NK-92 treated with Interleukin-12 subunit alpha and Interleukin-12 subunit beta, amount 100 ng/mL, for 24 hours (cell line): Measurements from ENCODE around the gene MAML2.

Source experiments
- DNase-seq: peaks from one replicate; lab custom pipeline; 2025; lab: John Stamatoyannopoulos, UW

MAML2 gene

DNA sequence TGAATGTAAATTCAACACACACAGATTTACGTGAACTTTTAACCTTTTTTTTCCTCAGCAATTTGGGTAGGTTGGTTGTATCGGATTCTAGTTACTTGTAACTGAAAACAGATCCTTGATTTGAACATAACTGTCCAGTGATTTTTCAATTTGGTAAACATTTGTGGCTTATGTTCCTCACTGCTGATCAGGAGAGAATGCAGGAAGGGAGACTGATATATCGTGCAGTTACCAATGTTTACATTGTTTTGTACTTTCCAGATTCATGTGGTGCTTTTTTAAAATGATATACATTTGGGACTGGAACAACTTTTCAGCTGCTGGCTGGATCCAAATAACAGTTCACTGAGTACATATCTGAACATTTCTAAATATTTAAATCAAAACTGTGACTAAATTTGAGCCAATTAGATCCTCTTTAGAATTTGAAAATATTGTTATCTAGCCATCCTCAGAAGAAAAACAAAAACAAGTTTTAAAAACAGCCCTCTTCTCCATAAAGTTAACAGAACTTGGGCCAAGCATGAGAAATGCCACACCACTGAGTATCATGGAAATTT lies 334.8 kb downstream of the MAML2 start:
- no peak for DNase-seq

DNA sequence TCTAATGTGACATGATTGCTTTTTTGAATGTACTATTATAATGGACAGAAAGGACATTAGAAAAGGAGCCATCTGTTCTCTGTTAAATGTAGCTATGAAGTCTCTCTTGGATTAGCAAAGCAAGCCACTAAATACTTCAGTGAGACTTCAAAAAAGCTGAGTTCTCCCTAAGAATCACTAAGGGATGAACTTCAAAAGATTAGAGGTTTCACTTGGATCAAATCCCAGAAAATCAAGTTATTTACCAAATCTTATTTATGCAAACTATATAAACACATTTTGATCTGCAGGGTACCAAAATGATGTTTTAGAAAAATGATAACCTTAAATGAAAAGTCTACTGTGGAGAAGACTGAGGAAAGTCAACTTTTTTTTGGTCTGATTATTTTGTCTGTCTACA lies 337.0 kb downstream of the MAML2 start:
- DNase-seq: no peak

DNA sequence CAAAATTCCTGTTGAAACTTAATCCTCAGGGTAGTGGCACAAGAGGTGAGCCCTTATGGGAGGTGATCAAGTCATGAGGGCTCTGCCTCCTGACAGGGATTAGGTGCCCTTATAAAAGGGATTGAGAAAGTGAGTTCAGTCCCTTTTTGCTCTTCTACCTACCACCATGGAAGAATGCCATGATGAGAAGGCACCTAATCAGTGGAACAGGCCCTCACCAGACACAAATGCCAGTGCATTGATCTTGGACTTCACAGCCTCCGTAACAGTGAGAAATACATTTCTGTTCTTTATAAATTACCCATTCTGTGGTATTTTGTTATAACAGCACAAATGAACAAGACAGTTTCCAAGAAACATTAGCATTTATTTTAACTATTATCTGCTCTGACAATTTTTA lies 338.1 kb downstream of the MAML2 start:
- no peak for DNase-seq

GRCh38 chr11:96002754-96003290 lies 340.2 kb downstream of the MAML2 start:
- no peak for DNase-seq

DNA sequence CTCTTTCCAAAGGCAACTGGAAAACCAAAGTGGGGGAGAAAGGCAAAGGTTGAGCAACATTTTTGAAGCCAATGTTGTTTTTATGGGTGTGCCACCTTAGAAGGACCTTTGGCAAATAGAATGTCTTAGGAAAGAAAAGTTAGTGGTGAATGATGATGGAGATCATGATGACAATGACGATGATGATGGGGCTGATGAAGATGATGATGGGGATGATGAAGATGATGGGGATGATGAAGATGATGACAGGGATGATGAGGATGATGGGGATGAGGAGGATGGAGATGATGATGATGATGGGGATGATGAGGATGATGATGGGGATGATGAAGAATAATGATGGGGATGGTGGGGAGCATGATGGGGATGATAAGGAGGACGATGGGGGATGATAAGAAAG lies 340.7 kb downstream of the MAML2 start:
- no peak for DNase-seq

DNA sequence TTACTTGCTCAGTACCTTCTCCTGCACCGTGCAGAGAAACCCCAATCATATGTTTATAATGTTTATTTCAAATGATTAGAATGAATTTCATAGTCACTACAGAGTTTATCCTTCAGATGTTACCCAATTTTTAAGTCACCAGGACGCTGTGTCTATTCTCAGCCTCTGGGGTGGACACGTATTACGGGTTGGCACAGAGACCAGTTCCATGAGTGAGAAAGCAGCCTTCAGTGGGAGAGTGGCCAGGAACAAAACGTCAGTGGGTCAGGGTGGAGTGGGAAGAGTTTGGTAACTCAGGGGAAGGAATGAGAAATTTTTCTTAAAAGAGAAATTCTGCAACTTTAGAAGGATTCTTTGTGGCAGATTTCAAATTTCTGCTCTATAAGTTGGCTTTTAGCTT lies 342.0 kb downstream of the MAML2 start:
- no peak for DNase-seq

DNA sequence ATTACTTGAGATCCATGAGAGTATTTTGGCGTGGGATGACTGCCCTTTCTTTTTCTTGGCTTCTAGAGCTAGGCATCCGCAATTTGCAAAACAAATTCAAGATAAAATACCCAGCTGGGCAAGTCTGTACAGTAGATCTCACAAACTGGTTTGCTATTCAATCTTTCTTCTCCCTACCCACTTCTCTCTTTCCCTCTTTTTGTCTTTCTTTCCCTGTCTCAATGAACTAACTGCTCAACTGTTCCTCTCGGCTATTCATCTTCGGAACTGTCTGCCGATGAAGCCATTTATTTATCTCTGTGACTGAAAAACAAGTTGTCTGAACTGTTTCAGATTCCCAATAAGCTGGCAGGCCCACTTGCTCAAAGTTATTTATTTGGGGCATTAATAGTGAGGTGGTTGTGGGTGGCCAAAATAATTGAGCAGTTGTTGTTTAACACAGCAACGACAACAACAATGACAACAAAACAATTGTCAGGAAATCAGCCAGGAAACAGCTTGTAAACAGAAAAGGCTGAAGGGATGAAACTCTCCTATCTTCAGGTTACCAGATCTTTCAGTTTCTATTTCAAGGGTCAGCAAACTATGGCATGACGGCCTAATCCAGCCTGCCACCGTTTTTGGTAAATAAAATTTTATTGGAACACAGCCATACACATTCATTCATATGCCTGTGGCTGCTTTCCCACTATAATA lies 343.1 kb downstream of the MAML2 start:
- DNase-seq: no peak

DNA sequence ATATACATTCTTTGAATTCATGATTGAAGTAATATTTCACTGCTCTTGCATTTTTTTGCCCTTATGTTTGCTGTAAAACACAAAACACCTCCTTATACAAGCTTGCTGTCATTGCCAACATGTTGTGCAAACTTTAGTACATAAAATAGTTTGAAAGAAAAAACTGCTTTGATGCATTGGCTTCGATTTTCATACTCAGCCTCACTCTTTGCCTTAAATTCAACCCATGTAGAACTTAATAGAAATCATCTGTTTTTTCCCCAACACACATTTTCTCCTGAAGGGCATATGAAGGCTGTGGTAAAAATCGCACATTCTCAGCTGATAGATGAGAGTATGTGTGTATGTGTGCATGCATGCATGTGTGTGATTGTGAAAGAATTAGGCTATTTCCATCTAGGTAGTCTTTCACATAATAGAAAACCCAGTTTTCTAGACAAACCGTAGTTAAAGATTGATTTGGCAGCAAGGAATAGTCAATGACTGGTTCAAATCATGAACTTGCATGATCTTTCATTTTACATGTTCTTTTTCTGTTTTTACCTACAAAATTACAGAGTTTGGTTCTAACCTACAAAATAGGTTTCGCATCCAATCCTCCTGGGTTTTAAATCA lies 346.3 kb downstream of the MAML2 start:
- DNase-seq: no peak

GRCh38 chr11:95994329-95994728 lies 348.7 kb downstream of the MAML2 start:
- DNase-seq: no peak

GRCh38 chr11:95993438-95994298 lies 349.3 kb downstream of the MAML2 start:
- DNase-seq: no peak

DNA sequence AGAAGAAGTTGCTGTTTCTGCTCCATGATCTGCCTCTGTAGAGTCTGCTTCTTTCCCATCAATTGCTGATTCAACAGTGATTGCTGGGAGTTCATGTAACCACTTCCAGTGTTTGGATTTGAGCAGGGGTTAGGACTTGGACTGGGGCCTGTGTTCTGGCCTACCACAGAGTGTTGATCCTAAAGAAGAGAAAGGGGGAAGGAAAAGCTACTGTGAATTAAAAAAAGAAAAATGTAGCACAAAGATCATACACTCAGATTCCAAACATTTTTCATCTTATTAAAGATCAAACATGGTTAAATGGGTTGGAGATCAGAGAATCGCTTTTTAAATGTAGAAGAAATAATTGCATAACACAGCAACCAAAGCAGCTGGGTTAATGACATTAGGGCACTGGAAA lies 351.4 kb downstream of the MAML2 start:
- DNase-seq: no peak

DNA sequence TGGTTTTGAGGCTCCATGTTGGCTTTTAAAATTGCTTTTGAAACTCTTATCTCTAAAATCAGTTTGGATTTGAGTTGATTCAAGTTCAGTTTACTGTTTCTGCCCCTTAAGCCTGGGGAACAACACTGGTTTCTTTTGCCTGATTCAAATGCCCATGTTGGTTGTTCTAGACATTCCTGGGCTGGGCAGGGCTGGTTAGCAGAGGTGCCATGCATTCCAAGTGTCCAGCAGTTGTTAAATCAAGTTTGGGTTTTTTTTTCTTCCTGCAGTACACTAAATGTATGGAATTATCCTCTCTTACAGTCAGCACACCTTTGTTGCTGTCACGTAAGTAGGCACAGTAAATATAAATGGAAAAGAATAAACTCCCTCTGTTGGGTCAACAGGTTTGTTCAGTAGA lies 351.9 kb downstream of the MAML2 start:
- no peak for DNase-seq

DNA sequence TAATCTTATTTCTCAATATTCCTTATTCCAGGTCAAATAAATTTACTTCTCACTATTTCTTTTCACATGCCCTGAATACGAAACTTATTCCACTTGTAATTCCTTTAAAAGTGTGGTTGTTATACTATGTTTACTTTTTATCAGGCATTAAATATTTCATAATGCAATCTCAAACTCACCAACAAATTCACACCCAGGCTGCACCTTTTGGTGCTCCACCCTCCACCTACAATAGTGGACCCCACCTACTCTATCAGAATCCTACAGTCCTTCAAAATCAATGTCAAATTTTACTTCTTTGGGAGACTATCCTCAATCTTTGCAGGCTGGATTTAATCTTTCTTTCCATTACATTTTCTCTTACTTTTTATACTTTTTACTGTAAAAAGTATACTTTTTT lies 353.2 kb downstream of the MAML2 start:
- no peak for DNase-seq

GRCh38 chr11:95989076-95989605 lies 353.9 kb downstream of the MAML2 start:
- no peak for DNase-seq

DNA sequence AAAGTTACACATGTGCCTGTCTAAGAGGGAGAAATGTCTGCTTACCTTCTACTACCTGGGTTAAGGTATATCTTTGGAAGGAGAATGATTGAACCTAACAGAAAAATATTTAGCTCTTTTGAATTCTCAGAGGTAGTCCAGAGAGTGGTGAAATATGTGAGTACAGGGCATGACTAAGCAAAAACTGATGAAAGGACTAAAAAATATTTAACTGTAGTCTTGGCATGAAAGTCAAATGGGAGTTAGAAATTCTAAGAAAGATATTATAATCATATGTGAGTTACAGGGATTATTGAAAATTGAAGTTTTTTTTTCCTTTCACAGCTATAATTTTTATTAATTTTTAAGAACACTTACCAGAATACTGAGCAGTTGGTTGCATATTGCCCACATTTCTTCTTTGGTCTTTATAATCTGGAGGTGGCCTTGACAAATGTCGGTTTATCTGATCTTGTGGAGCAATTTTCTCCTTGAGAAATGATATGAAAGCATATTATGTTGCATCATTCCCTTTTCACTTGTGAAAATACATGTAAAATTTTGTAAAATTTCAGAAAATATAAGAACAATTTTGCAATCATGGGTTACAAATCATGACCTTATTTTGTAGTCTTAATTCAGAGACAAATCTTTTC lies 357.7 kb downstream of the MAML2 start:
- DNase-seq: no peak

DNA sequence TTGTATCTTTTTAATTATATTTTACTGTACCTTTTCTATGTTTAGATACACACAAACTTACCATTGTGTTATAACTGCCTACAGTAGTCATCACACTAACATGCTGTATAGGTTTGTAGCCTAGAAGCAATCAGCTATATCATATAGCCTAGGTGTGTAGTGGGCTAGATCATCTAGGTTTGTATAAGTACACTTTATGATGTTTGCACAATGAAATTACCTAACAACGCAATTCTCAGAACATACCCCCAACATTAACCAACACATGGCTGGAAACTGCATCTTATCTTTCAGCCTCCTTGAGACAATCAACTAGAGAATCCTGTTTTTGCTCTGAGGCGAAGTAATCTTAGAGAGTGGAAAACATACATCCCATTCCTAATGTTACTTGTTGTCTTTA lies 358.9 kb downstream of the MAML2 start:
- no peak for DNase-seq

DNA sequence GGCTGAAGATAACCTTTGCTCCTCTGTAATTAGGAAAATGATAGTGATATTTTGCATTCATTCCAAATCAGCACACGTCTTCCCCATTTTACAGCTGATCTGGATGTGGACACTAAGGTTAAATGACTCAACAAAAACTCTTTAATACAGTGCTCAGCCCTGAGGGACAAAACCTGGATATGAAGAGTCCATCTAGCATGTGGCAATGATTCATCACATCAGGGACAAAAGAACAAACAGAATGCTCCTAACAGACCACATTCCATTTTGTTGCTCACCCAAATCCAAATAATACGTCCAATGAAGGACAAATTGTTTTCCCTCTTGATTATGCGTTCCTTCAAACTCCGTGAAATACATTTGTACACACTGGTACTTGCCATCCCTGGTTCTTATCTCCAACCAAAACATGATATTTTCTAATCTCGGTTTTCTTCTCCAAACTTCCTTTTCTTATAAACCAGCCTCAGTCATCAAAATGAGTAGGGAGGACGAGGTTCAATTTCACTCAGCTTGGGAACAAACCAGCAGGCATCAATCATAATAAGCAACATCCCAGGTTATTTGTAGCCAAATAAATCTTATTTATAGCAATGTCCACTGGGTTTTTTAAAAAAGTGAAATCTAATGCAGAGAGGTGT lies 365.3 kb downstream of the MAML2 start:
- no peak for DNase-seq

- DNase-seq: no peak
Observed at GRCh38 chr11:95976550-95976949, 366.4 kb downstream of the MAML2 start.

- DNase-seq: no peak
Observed at GRCh38 chr11:95975343-95975742, 367.7 kb downstream of the MAML2 start.

- no peak for DNase-seq
Observed at GRCh38 chr11:95972060-95972459, 370.9 kb downstream of the MAML2 start.

DNA sequence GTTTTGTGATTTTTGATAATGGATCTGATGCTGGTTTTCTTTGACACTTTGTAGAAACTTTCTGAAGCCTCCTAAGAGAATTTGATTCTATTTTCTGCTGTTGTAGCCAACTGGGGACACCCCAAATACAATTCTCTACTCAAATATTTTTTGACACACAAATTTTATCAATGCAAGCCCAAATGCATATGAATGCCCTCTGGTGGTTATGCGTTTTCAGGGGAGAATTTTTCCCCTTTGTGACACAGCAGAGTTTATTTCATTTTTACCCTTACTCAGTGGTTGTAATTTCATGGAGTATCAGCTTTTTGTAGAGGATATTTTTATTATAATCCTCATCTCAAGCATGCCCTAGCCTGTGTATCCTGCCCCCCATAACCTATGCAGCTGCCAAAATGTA lies 374.4 kb downstream of the MAML2 start:
- no peak for DNase-seq
